Ascending aorta (tissue), 2 donors: ENCODE data around the gene CHST12. TPM values are rescaled to one million over a fixed set of nuclear protein-coding genes. Genes with fewer than 3 reads are reported as not detected.
A peak's percentile ranks its signal among the peaks of the same experiment; 100 is the strongest.

Source experiments
- DNase-seq, 2 donors: peaks; one replicate each; pipeline ENCODE4 v3.0.0-alpha.2; 2019; ENCODE audit warnings: low spot score in 2 of 2
- H3K27ac ChIP-seq, 2 donors: fragments of 200-600 bp; sonication (generic); one replicate each; pipeline ENCODE4 v1.5.1; 2016 to 2017; ENCODE audit warnings: mild to moderate bottlenecking in 1 of 2
- H3K27me3 ChIP-seq: fragments of 200-600 bp; sonication (generic); one replicate; pipeline ENCODE4 v1.5.1; 2017
- H3K36me3 ChIP-seq, 2 donors: fragments of 200-600 bp; sonication (generic); one replicate each; pipeline ENCODE4 v1.5.1; 2016
- H3K4me1 ChIP-seq, 2 donors: fragments of 200-600 bp; sonication (generic); one replicate each; pipeline ENCODE4 v1.5.1; 2016 to 2017; ENCODE audit warnings: mild to moderate bottlenecking in 1 of 2
- H3K4me3 ChIP-seq, 2 donors: fragments of 200-600 bp; sonication (generic); one replicate each; pipeline ENCODE4 v1.5.1; 2016 to 2017; ENCODE audit warnings: mild to moderate bottlenecking in 1 of 2
- H3K9me3 ChIP-seq, 2 donors: fragments of 200-600 bp; sonication (generic); one replicate each; pipeline ENCODE4 v1.5.1; 2016
- intact Hi-C: fragments of 100-400 bp; cut with DNase I; formaldehyde crosslinking; loops from one replicate; pipeline ENCODE4 v1.15.1; 2023
- total RNA-seq: library from RNA; depleted of rRNA; stranded (reverse); fragments of >200 nt; gene quantifications from one replicate; pipeline ENCODE4 v1.1.0, GENCODE V29; 2016
- TF ChIP-seq, protein P1 (sequence below), 3 experiments: fragments of 200-600 bp in 2 of 3; fragments of 450-650 bp in 1 of 3; sonication (generic) in 2 of 3; IDR thresholded peaks; one replicate each; pipeline ENCODE4 v1.5.1; 2016 to 2019; ENCODE audit warnings: antibody characterized with exemption in 3 of 3, mild to moderate bottlenecking in 1 of 3, moderate library complexity in 1 of 3

Gene CHST12
- total RNA-seq, 1 donor from 2014 or later = 79.4 TPM

GRCh38 chr7:2441430-2442058 is 38.1 kb downstream of the CHST12 start:
- intact Hi-C loops = no loop called here
- H3K4me3 ChIP-seq = no peak overlapping the region
- no peak overlapping the region for H3K27ac ChIP-seq
- H3K27me3 ChIP-seq = no peaks in the 10 kb centered on the region
- peaks cover 0 to 4% of the 10 kb centered on the region in 2 donors for H3K36me3 ChIP-seq
- no peaks in the 10 kb centered on the region for H3K4me1 ChIP-seq
- no peaks in the 10 kb centered on the region for H3K9me3 ChIP-seq
- TF ChIP-seq, protein P1, sequence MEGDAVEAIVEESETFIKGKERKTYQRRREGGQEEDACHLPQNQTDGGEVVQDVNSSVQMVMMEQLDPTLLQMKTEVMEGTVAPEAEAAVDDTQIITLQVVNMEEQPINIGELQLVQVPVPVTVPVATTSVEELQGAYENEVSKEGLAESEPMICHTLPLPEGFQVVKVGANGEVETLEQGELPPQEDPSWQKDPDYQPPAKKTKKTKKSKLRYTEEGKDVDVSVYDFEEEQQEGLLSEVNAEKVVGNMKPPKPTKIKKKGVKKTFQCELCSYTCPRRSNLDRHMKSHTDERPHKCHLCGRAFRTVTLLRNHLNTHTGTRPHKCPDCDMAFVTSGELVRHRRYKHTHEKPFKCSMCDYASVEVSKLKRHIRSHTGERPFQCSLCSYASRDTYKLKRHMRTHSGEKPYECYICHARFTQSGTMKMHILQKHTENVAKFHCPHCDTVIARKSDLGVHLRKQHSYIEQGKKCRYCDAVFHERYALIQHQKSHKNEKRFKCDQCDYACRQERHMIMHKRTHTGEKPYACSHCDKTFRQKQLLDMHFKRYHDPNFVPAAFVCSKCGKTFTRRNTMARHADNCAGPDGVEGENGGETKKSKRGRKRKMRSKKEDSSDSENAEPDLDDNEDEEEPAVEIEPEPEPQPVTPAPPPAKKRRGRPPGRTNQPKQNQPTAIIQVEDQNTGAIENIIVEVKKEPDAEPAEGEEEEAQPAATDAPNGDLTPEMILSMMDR (IDR thresholded peaks at IDR 0.05) = no peak
- DNase-seq = no peak

- intact Hi-C loops = no loop called here
- Histone ChIP-seq H3K27ac (no peak overlapping the region), H3K4me1 (no peaks in the 10 kb centered on the region), H3K9me3 (no peaks in the 10 kb centered on the region), H3K36me3 (no peaks in the 10 kb centered on the region), H3K27me3 (no peaks in the 10 kb centered on the region), H3K4me3 (no peak overlapping the region)
- TF ChIP-seq, protein P1 (IDR thresholded peaks at IDR 0.05) = no peak
- DNase-seq = no peak
These were observed 40.1 kb downstream of the CHST12 start for GRCh38 chr7:2443491-2443890.

- Histone ChIP-seq H3K27me3 (no peaks in the 10 kb centered on the region), H3K9me3 (no peaks in the 10 kb centered on the region), H3K4me1 (no peaks in the 10 kb centered on the region), H3K4me3 (no peak overlapping the region), H3K27ac (peak overlapping the region; percentile 43 to 46), H3K36me3 (no peaks in the 10 kb centered on the region)
- intact Hi-C loops = no loop called here
- peak in 1 of 2 donors; percentile 71 for DNase-seq
- TF ChIP-seq, protein P1 (IDR thresholded peaks at IDR 0.05) = no peak
These were observed 41.1 kb downstream of the CHST12 start for GRCh38 chr7:2444476-2444875.

DNA sequence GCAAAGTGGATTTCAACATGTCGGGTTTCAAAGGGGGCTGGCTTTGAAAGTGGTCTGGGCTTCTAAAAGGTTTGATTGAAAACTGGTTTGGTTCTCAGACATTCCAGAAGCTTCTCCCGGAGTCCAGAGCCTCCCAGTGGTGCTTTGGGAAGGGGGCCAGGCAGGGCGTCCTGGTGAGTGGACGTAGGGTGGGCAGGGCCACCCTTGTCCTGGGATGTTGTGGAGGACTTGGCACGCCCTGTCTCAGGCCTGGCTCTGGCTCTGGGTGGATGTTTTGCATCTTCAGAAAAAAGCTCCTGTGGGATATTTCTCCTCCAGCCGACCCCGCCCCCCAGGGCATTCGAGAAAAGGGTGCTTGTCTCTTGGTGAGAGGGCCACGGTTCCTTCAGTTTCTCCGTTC is 41.6 kb downstream of the CHST12 start:
- peak overlapping the region in 1 of 2 donors; percentile 43 for H3K27ac ChIP-seq

GRCh38 chr7:2445898-2446555 is 42.6 kb downstream of the CHST12 start:
- intact Hi-C loops = no loop called here
- no peak overlapping the region for H3K27ac ChIP-seq
- no peaks in the 10 kb centered on the region for H3K27me3 ChIP-seq
- H3K36me3 ChIP-seq = no peaks in the 10 kb centered on the region
- no peaks in the 10 kb centered on the region for H3K9me3 ChIP-seq
- no peak for DNase-seq
- H3K4me1 ChIP-seq = no peaks in the 10 kb centered on the region
- no peak overlapping the region for H3K4me3 ChIP-seq
- TF ChIP-seq, protein P1 (IDR thresholded peaks at IDR 0.05) = no peak

More for the DNA sequence above, 41.6 kb downstream of the CHST12 start:
- Histone ChIP-seq H3K4me1 (no peaks in the 10 kb centered on the region), H3K9me3 (no peaks in the 10 kb centered on the region), H3K4me3 (no peak overlapping the region), H3K36me3 (no peaks in the 10 kb centered on the region), H3K27me3 (no peaks in the 10 kb centered on the region)
- intact Hi-C loops = no loop called here
- no peak for DNase-seq
- TF ChIP-seq, protein P1 (IDR thresholded peaks at IDR 0.05) = no peak
